ENCODE data around the gene GTF3C5. TPM values are rescaled to one million over a fixed set of nuclear protein-coding genes. Genes with fewer than 3 reads are reported as not detected.

GTF3C5 gene
- polyA plus RNA-seq, 1 donor from 2014 or later: 103 TPM

GRCh38 chr9:132995121-132995420, 35.7 kb upstream of the GTF3C5 start:
- TF ChIP-seq REST (IDR thresholded peaks at IDR 0.05; ENCODE audit: borderline replicate concordance): no peak
- no peak for TF ChIP-seq SMC3 (conservative IDR thresholded peaks at IDR 0.05; ENCODE audit: poor library complexity)
- no peak for TF ChIP-seq EP300 (conservative IDR thresholded peaks at IDR 0.05; ENCODE audit: poor library complexity, severe bottlenecking)
- no peak for TF ChIP-seq MXI1 (conservative IDR thresholded peaks at IDR 0.05; ENCODE audit: poor library complexity, severe bottlenecking)
- no peak for TF ChIP-seq CTCF (IDR thresholded peaks at IDR 0.05; ENCODE audit: poor library complexity, severe bottlenecking)
- TF ChIP-seq RAD21 (conservative IDR thresholded peaks at IDR 0.05): no peak
- TF ChIP-seq EZH2 (IDR thresholded peaks at IDR 0.05; ENCODE audit: borderline replicate concordance, insufficient read depth, low read length, poor library complexity, severe bottlenecking): no peak
- no peak for TF ChIP-seq TAF1 (IDR thresholded peaks at IDR 0.05; ENCODE audit: low read depth)
- H3K27ac ChIP-seq (ENCODE audit: low read length): no peak overlapping the region
- no peaks in the 10 kb centered on the region for H3K9me2 ChIP-seq (ENCODE audit: insufficient read depth, low read length)
- H3K4me3 ChIP-seq (ENCODE audit: low read length): no peak overlapping the region
- no peaks in the 10 kb centered on the region for H3K27me3 ChIP-seq (ENCODE audit: insufficient read depth, low read depth, low read length)
- H3K79me2 ChIP-seq (replicated peaks; ENCODE audit: insufficient read depth, low read length): no peaks in the 10 kb centered on the region
- H2AFZ ChIP-seq (ENCODE audit: low read depth, low read length): no peak overlapping the region
- H3K9ac ChIP-seq (ENCODE audit: low read length): no peak overlapping the region
- H3K36me3 ChIP-seq (ENCODE audit: insufficient read depth, low read length): no peaks in the 10 kb centered on the region
- no peaks in the 10 kb centered on the region for H3F3A ChIP-seq (ENCODE audit: insufficient read depth, low read length, poor library complexity, severe bottlenecking)
- H4K20me1 ChIP-seq (ENCODE audit: insufficient read depth): no peaks in the 10 kb centered on the region
- no peak overlapping the region for H3K4me2 ChIP-seq (ENCODE audit: low read length)
- H3K9me3 ChIP-seq (ENCODE audit: low read length): no peaks in the 10 kb centered on the region

GRCh38 chr9:132995879-132996278, 34.9 kb upstream of the GTF3C5 start:
- Histone ChIP-seq H3K9me2 (ENCODE audit: insufficient read depth, low read length) (no peaks in the 10 kb centered on the region), H3K27me3 (ENCODE audit: insufficient read depth, low read depth, low read length) (no peaks in the 10 kb centered on the region), H3K9me3 (ENCODE audit: low read length) (no peaks in the 10 kb centered on the region), H3K4me2 (ENCODE audit: low read length) (no peak overlapping the region), H3K36me3 (ENCODE audit: insufficient read depth, low read length) (no peaks in the 10 kb centered on the region), H2AFZ (ENCODE audit: low read depth, low read length) (no peak overlapping the region), H3K9ac (ENCODE audit: low read length) (no peak overlapping the region), H3K27ac (ENCODE audit: low read length) (no peak overlapping the region), H3K79me2 (replicated peaks; ENCODE audit: insufficient read depth, low read length) (no peaks in the 10 kb centered on the region), H3K4me3 (ENCODE audit: low read length) (no peak overlapping the region), H3F3A (ENCODE audit: insufficient read depth, low read length, poor library complexity, severe bottlenecking) (no peaks in the 10 kb centered on the region), H4K20me1 (ENCODE audit: insufficient read depth) (no peaks in the 10 kb centered on the region)
- no peak for TF ChIP-seq REST (IDR thresholded peaks at IDR 0.05; ENCODE audit: borderline replicate concordance)
- no peak for TF ChIP-seq MXI1 (conservative IDR thresholded peaks at IDR 0.05; ENCODE audit: poor library complexity, severe bottlenecking)
- TF ChIP-seq CTCF (IDR thresholded peaks at IDR 0.05; ENCODE audit: poor library complexity, severe bottlenecking): no peak
- no peak for TF ChIP-seq POLR2AphosphoS5 (IDR thresholded peaks at IDR 0.05)
- TF ChIP-seq EZH2 (IDR thresholded peaks at IDR 0.05; ENCODE audit: borderline replicate concordance, insufficient read depth, low read length, poor library complexity, severe bottlenecking): no peak
- TF ChIP-seq RAD21 (conservative IDR thresholded peaks at IDR 0.05): no peak
- no peak for TF ChIP-seq TAF1 (IDR thresholded peaks at IDR 0.05; ENCODE audit: low read depth)
- no peak for TF ChIP-seq SMC3 (conservative IDR thresholded peaks at IDR 0.05; ENCODE audit: poor library complexity)
- TF ChIP-seq EP300 (conservative IDR thresholded peaks at IDR 0.05; ENCODE audit: poor library complexity, severe bottlenecking): no peak

Data from neural cell (in vitro differentiated cells).